GM12873 (cell line): ENCODE results near the gene CNKSR3.

Experiments
- CTCF ChIP-seq: IDR thresholded peaks from 2 replicates; pipeline ENCODE4 v1.5.1; 2012; ENCODE audit warnings: low read depth, mild to moderate bottlenecking, moderate library complexity, low read length, control low read depth; ENCODE audit not compliant: insufficient read depth; ENCODE audit errors: missing control alignments

The CNKSR3 gene

DNA sequence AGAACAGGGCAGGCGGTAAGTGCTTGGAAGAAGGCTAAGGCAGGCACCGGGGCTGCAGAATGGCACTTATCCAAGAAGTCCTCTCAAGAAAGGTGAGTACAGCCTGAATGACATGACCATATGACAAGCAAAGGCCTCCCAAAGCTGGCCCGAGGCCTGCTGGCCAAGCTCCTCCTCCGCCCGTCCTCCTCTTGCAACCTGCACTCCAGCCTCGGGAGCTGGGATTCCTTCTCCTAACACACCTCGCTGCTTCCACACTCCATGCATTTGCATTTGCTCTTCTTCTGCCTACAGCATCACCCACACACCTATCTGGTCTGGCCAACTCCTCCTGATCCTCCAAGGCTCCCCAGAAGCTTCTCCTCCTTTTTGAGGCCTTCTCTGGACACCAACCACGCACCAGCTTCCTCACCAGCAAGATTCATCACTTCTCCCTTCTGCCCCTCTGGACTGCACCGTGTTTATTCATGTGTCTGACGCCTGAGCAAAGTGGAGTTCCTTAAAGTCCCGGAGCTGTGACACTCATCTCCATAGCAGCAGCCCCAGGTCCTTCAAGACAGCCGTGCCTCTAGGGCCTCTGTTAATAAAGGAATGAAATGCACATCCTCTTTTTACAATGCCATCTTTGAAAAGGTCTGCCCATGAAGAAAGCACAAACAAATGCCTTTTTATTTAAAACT is 32.3 kb downstream of the CNKSR3 start:
- no peak for TF ChIP-seq CTCF

GRCh38 chr6:154476494-154476893 is 34.0 kb downstream of the CNKSR3 start:
- no peak for TF ChIP-seq CTCF

GRCh38 chr6:154474648-154475428 is 35.6 kb downstream of the CNKSR3 start:
- TF ChIP-seq CTCF: no peak

DNA sequence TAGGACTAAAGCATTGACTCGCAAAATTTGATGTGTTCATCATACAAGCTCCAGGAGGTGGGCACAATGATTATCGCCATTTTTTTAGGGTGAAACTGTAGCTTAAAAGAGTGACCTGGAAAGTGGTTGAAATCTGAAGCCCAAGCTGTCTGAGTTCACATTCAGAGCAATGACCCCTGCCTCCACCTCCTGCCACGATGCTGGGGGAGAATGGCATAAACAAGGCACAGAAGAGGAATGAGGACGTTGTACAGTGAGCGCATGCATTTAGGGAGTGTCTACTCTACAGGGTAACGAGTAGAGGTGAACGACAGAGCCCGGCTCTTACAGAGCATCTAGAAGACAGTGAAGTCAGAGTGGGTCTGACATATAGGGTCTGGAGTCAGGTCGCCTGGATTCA is 37.2 kb downstream of the CNKSR3 start:
- no peak for TF ChIP-seq CTCF

DNA sequence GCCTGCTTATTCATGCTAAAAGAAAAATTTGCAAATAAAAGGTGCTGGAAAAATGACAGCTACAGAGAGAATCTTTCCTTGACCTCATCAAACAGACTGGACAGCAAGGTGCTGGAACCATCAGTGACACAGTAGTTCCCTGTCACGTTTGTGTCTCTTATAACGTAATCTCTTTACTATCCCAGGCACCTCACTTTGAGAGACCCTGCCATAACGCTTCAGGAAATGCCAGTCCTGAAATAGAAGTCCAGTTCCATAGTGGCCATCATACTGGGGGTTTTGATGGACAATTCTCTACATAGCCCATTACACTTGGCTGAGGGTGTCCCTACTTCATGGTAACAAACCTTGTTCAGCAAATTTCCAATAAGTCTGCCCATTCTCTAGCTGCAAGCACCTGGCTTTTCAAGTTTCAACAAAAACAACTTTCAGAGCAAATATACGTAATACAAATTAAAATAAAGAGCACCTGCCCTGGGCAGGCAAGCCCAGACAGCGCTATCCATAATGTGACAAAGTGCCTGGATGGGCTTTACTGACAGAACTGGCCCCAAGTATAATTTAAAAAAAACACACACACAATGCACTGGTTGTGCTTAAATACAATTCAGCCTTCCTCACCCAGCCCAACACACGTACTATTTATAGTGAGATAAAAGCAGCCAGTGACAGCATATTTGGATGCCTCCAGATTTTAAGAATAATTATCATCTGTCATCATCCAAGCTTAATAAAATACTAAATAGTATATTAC is 38.7 kb downstream of the CNKSR3 start:
- no peak for TF ChIP-seq CTCF

GRCh38 chr6:154469306-154469935 is 41.1 kb downstream of the CNKSR3 start:
- TF ChIP-seq CTCF: no peak
